GM12864 (cell line): Measurements from ENCODE around the gene MYCBP2.
"Not testable (repeated sequence)": the region's sequence is repeated elsewhere in the genome, so short reads cannot be mapped to it uniquely, and the experiment has no call there.

ENCODE experiments used
- DNase-seq: peaks from one replicate; pipeline ENCODE4 v3.0.0-alpha.2; 2011; ENCODE audit warnings: low read depth
- H3K4me3 ChIP-seq: 2 replicates; pipeline ENCODE4 v1.5.1; 2011; ENCODE audit warnings: mild to moderate bottlenecking, low read depth, low read length, control low read depth
- CTCF ChIP-seq: IDR thresholded peaks from 2 replicates; pipeline ENCODE4 v1.5.1; 2011; ENCODE audit warnings: low read depth, mild to moderate bottlenecking, moderate library complexity, low read length, control low read depth, inconsistent platforms; ENCODE audit errors: missing control alignments

The MYCBP2 gene

GRCh38 chr13:77285098-77285497, 41.8 kb downstream of the MYCBP2 start:
- no peak overlapping the region for H3K4me3 ChIP-seq
- no peak for TF ChIP-seq CTCF
- DNase-seq, result no peak

GRCh38 chr13:77274126-77274525, 52.8 kb downstream of the MYCBP2 start:
- no peak overlapping the region for H3K4me3 ChIP-seq
- no peak for DNase-seq
- no peak for TF ChIP-seq CTCF

GRCh38 chr13:77269141-77269540, 57.8 kb downstream of the MYCBP2 start:
- TF ChIP-seq CTCF, result no peak
- no peak for DNase-seq
- no peak overlapping the region for H3K4me3 ChIP-seq

- DNase-seq, result no peak
- H3K4me3 ChIP-seq, result no peak overlapping the region
- TF ChIP-seq CTCF, result no peak
Measured at GRCh38 chr13:77267362-77267761, 59.5 kb downstream of the MYCBP2 start.

GRCh38 chr13:77265336-77265735, 61.6 kb downstream of the MYCBP2 start:
- DNase-seq, result no peak
- no peak for TF ChIP-seq CTCF
- H3K4me3 ChIP-seq, result no peak overlapping the region

- no peak overlapping the region for H3K4me3 ChIP-seq
- TF ChIP-seq CTCF, result no peak
- no peak for DNase-seq
Measured at GRCh38 chr13:77262198-77262597, 64.7 kb downstream of the MYCBP2 start.

- no peak for TF ChIP-seq CTCF
- no peak overlapping the region for H3K4me3 ChIP-seq
- DNase-seq, result no peak
Measured at GRCh38 chr13:77250975-77251374, 75.9 kb downstream of the MYCBP2 start.

DNA sequence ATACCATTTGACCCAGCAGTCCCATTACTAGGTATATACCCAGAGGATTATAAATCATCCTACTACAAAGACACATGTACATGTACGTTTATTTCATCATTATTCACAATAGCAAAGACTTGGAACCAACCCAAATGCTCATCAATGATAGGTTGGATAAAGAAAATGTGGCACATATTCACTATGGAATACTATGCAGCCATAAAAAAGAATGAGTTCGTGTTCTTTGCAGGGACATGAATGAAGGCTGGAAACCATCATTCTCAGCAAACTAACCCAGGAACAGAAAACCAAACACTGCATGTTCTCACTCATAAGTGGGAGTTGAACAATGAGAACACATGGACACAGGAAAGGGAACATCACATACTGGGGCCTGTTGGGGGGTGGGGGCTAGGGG, 81.7 kb downstream of the MYCBP2 start:
- not testable (repeated sequence) for H3K4me3 ChIP-seq, DNase-seq
